PFSK-1 (cell line): ENCODE measurements around the gene BUD31.

ENCODE experiments used
- REST ChIP-seq, 2 experiments: IDR thresholded peaks; 2 replicates each; pipeline versions ENCODE4 v1.6.1 to v1.8.0; 2011 to 2012; ENCODE audit warnings: low read depth in 2 of 2, low read length in 2 of 2, control low read depth in 1 of 2, inconsistent platforms in 1 of 2, mild to moderate bottlenecking in 1 of 2, moderate library complexity in 1 of 2; ENCODE audit not compliant: insufficient read depth in 1 of 2
- SIN3A ChIP-seq: IDR thresholded peaks from 2 replicates; pipeline ENCODE4 v1.6.1; 2012; ENCODE audit warnings: mild to moderate bottlenecking, low read length, moderate library complexity, borderline replicate concordance; ENCODE audit not compliant: insufficient read depth
- TAF1 ChIP-seq: IDR thresholded peaks from 2 replicates; pipeline ENCODE4 v1.6.1; 2012; ENCODE audit warnings: low read length, control low read depth, borderline replicate concordance; ENCODE audit not compliant: insufficient read depth

DNA sequence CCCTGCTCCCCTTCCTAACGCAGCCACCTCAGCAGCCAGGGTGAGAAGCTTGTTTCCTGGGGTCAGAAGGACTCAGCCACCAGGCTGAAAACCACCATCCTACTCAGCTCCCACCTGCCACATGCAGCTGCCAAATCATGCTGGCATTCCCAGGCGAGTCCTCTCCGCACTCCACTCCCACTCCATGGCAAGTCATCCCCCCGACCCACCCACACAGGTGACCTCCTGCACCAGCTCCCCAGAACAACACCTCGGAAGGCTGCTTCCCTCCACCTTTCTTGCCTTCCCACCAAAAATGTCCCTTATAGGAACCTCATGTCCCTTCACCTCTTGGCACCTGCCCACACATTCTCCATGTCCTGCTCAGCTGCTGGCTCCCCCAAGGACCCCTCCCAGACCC is 5.0 kb upstream of the BUD31 start:
- TF ChIP-seq REST (IDR thresholded peaks at IDR 0.05; ENCODE audit: insufficient read depth in 1 of 2, low read depth in 2 of 2, low read length in 2 of 2) (no peak), TAF1 (no peak), SIN3A (no peak)
